Common myeloid progenitor, CD34-positive (primary cell): ENCODE results near the gene GMPR. TPM values are rescaled to one million over a fixed set of nuclear protein-coding genes. Genes with fewer than 3 reads are reported as not detected.

Experiments used
- CTCF ChIA-PET: fragments of 350-600 bp; sonication (Branson Sonifier 250); formaldehyde crosslinking; loops from one replicate; lab custom pipeline; 2021; ENCODE audit warnings: antibody characterized with exemption; lab: Charles Lee
- POLR2A ChIA-PET: fragments of 350-600 bp; sonication (Branson Sonifier 250); formaldehyde crosslinking; loops from one replicate; lab custom pipeline; 2021; ENCODE audit warnings: antibody characterized with exemption; lab: Charles Lee
- DNase-seq, 3 donors: peaks; one replicate each; pipeline versions ENCODE4 v3.0.0 to v3.0.0-alpha.2; 2013
- H3K27ac ChIP-seq, 2 experiments: 1 replicate in 1 of 2; 2 replicates in 1 of 2; pipeline ENCODE4 v1.7.0; 2013; ENCODE audit warnings: inconsistent platforms in 2 of 2, low read length in 2 of 2, mild to moderate bottlenecking in 2 of 2, low read depth in 1 of 2, moderate library complexity in 1 of 2; ENCODE audit not compliant: severe bottlenecking in 2 of 2, insufficient read depth in 1 of 2, poor library complexity in 1 of 2
- H3K27me3 ChIP-seq, 5 experiments: replicated peaks in 2 of 5; 1 replicate in 3 of 5; 2 replicates in 2 of 5; pipeline versions ENCODE4 v1.6.1 to v1.7.0; 2013; ENCODE audit warnings: low read length in 4 of 5, mild to moderate bottlenecking in 2 of 5, moderate library complexity in 2 of 5, inconsistent platforms in 1 of 5; ENCODE audit not compliant: insufficient read depth in 5 of 5, control insufficient read depth in 4 of 5
- H3K36me3 ChIP-seq, 4 experiments: 1 replicate in 2 of 4; 2 replicates in 2 of 4; pipeline versions ENCODE4 v1.6.1 to v1.7.0; 2013; ENCODE audit warnings: low read length in 3 of 4, control low read depth in 1 of 4, mild to moderate bottlenecking in 1 of 4; ENCODE audit not compliant: control insufficient read depth in 4 of 4, insufficient read depth in 4 of 4
- H3K4me1 ChIP-seq, 4 experiments: 1 replicate in 3 of 4; 2 replicates in 1 of 4; pipeline versions ENCODE4 v1.6.1 to v1.7.1; 2013; ENCODE audit warnings: low read length in 3 of 4, mild to moderate bottlenecking in 3 of 4, control low read depth in 1 of 4, inconsistent platforms in 1 of 4, moderate library complexity in 1 of 4; ENCODE audit not compliant: control insufficient read depth in 4 of 4, insufficient read depth in 4 of 4; ENCODE audit errors: control extremely low read depth in 1 of 4
- H3K4me3 ChIP-seq, 7 experiments: 1 replicate in 4 of 7; 2 replicates in 3 of 7; pipeline versions ENCODE4 v1.5.1 to v1.7.0; 2013; ENCODE audit warnings: mild to moderate bottlenecking in 7 of 7, low read length in 6 of 7, moderate library complexity in 6 of 7, inconsistent platforms in 2 of 7, low read depth in 2 of 7, control low read depth in 1 of 7; ENCODE audit not compliant: insufficient read depth in 4 of 7, control insufficient read depth in 1 of 7; ENCODE audit errors: extremely low read depth in 1 of 7
- H3K9me3 ChIP-seq, 5 experiments: 1 replicate in 4 of 5; 2 replicates in 1 of 5; pipeline versions ENCODE4 v1.6.1 to v1.7.1; 2013; ENCODE audit warnings: low read length in 4 of 5, mild to moderate bottlenecking in 2 of 5, inconsistent platforms in 1 of 5, low read depth in 1 of 5, moderate library complexity in 1 of 5; ENCODE audit not compliant: control insufficient read depth in 4 of 5, insufficient read depth in 2 of 5; ENCODE audit errors: control extremely low read depth in 1 of 5
- WGBS: methylation state at CpG from one replicate; pipeline ENCODE4 v1.1.5; 2013; ENCODE audit not compliant: insufficient coverage; 5-methylcytosine and 5-hydroxymethylcytosine counted together
- polyA plus RNA-seq: library from polyadenylated mRNA; unstranded; fragments of 120-200 nt; gene quantifications from one replicate; pipeline ENCODE4 v1.2.1, GENCODE V29; 2013

GMPR gene
- polyA plus RNA-seq, result 25.8 TPM

- 1% methylated on average over 70 of the region's 84 CpGs for WGBS
- ChIA-PET CTCF (interaction anchor here (0.6 to 2.5 kb wide), 8 partner anchors 9 to 80 kb away, joined by 3 to 14 read pairs (median 4); no protein-coding TSS in a partner anchor), POLR2A (interaction anchor here (1.5 kb wide), 1 partner anchor 9 kb away, joined by 4 read pairs; no protein-coding TSS in a partner anchor)
Observed at GRCh38 chr6:16238057-16238962, at the start of gene GMPR. Gene GMPR (plus strand): TSS chr6:16238587. CDS start chr6:16238694, 107 bp downstream.

GRCh38 chr6:16190214-16190613 is 48.2 kb upstream of the GMPR start:
- H3K27ac ChIP-seq, result no peak overlapping the region
- H3K4me1 ChIP-seq, result no peaks in the 10 kb centered on the region
- ChIA-PET CTCF (interaction anchor here (1.8 to 2.2 kb wide), 2 partner anchors 10 to 16 kb away, joined by 5 to 6 read pairs; no protein-coding TSS in a partner anchor), POLR2A (no interaction called here)
- H3K9me3 ChIP-seq, result no peaks in the 10 kb centered on the region
- no peaks in the 10 kb centered on the region for H3K27me3 ChIP-seq
- no peaks in the 10 kb centered on the region for H3K36me3 ChIP-seq
- WGBS, result 100% methylated on average over 1 of the region's 1 CpG
- no peak for DNase-seq
- H3K4me3 ChIP-seq, result no peak overlapping the region

More at GRCh38 chr6:16238057-16238962, at the start of gene GMPR:
- Histone ChIP-seq H3K4me3 (peak within 1 kb of the TSS; percentile 61 to 97 (median 88)), H3K9me3 (no peaks in the 10 kb centered on the region), H3K27ac (peak within 1 kb of the TSS in 1 of 2 experiments; percentile 81), H3K27me3 (no peaks in the 10 kb centered on the region), H3K36me3 (no peaks in the 10 kb centered on the region), H3K4me1 (peaks cover 8 to 49% (median 39%) of the 10 kb centered on the region in 4 experiments)
- peak; percentile 83 to 93 (median 91) for DNase-seq

DNA sequence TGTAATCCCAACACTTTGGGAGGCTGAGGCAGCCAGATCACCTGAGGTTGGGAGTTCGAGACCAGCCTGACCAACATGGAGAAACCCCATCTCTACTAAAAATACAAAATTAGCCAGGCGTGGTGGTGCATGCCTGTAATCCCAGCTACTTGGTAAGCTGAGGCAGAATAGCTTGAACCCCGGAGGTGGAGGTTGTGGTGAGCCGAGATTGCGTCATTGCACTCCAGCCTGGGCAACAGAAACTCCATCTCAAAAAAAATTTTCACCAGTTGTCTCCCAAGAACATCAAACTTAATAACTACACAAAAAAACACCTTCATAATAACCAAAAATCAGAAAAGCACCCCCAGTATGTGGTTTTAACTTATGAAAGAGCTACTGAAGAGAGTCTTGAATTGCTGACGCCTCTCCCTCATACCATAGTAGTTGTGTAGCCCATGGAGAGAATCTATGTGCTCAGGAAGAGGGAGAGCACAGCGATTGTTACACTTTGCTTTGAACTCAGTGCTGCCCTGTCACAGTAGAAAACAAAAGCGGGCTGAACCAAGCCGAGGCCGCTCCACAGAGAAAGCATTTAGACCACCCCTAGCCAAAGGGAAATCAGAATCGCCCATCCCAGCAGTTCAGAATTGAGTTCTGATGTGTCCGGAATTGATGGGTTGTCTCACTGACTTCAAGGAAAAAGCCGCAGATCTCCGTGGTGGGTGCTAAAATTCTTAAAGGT is 42.0 kb upstream of the GMPR start:
- CTCF ChIA-PET, result interaction anchor here (1.9 to 4.3 kb wide), 2 partner anchors 9 to 14 kb away, joined by 4 to 15 read pairs; no protein-coding TSS in a partner anchor
- POLR2A ChIA-PET, result no interaction called here

GRCh38 chr6:16196984-16197546 is 41.3 kb upstream of the GMPR start:
- no peaks in the 10 kb centered on the region for H3K36me3 ChIP-seq
- no peak overlapping the region for H3K27ac ChIP-seq
- WGBS, result 98% methylated on average over 8 of the region's 19 CpGs
- no peak overlapping the region for H3K4me3 ChIP-seq
- ChIA-PET CTCF (interaction anchor here (1.0 to 4.3 kb wide), 6 partner anchors 9 to 28 kb away, joined by 3 to 15 read pairs (median 3); no protein-coding TSS in a partner anchor), POLR2A (no interaction called here)
- H3K9me3 ChIP-seq, result no peaks in the 10 kb centered on the region
- no peaks in the 10 kb centered on the region for H3K27me3 ChIP-seq
- no peaks in the 10 kb centered on the region for H3K4me1 ChIP-seq
- DNase-seq, result no peak

More for the DNA sequence above, 42.0 kb upstream of the GMPR start:
- H3K36me3 ChIP-seq, result no peaks in the 10 kb centered on the region
- no peak for DNase-seq
- H3K27me3 ChIP-seq, result no peaks in the 10 kb centered on the region
- no peaks in the 10 kb centered on the region for H3K9me3 ChIP-seq
- no peak overlapping the region for H3K27ac ChIP-seq
- 96% methylated on average over 11 of the region's 14 CpGs for WGBS
- no peaks in the 10 kb centered on the region for H3K4me1 ChIP-seq
- no peak overlapping the region for H3K4me3 ChIP-seq

DNA sequence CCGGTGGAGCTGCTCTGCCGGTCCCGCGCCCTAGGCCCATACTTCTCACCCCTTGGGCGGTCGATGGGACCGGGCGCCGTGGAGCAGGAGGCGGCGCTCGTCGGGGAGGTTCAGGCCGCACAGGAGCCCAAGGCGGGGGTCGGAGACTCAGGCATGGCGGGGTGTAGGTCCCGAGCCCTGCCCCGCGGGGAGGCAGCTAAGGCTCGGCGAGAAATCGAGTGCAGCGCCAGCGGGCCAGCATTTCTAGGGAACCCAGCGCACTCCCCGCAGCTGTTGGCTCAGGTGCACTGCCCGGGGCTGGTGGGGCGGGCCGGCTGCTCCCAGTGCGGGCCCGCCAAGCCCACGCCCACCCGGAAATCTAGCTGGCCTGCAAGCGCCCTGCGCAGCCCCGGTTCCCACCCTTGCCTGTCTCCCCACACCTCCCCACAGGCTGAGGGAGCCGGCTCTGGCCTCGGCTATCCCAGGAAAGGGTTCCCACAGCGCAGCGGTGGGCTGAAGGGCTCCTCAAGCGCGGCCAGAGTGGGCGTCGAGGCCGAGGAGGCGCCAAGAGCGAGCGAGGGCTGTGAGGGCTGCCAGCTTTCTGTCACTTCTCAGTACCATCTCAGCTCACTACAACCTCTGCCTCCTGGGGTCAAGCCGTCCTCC is 40.2 kb upstream of the GMPR start:
- 82% methylated on average over 37 of the region's 50 CpGs for WGBS
- no peak for DNase-seq
- Histone ChIP-seq H3K4me1 (no peaks in the 10 kb centered on the region), H3K9me3 (no peaks in the 10 kb centered on the region), H3K27ac (no peak overlapping the region), H3K4me3 (no peak overlapping the region), H3K27me3 (no peaks in the 10 kb centered on the region), H3K36me3 (no peaks in the 10 kb centered on the region)
- ChIA-PET POLR2A (no interaction called here), CTCF (interaction anchor here (1.0 to 4.3 kb wide), 8 partner anchors 8 to 507 kb away, joined by 3 to 15 read pairs (median 4); no protein-coding TSS in a partner anchor)

DNA sequence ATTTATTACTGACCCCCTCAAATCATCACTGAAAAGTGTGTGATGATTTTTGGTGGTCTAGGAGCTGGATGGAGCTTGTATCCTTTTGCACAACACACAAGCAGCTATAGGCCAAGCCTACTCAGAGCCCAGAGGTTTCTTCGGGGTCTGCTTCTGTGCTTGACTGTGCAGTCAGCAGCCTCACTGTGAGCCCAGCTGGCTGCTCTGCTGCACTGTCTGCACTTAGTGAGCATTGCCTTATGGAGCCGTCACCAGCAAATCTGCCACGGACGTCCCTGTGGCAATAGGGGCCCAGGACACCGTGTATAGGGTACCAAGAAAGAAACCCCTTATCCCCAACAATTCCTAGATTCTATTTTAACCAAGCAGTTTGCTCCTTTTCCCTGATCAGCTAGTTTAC is 38.6 kb upstream of the GMPR start:
- WGBS, result 100% methylated on average over 5 of the region's 5 CpGs
- no peaks in the 10 kb centered on the region for H3K9me3 ChIP-seq
- ChIA-PET POLR2A (no interaction called here), CTCF (interaction anchor here (1.3 to 4.3 kb wide), 3 partner anchors 12 to 17 kb away, joined by 3 to 15 read pairs (median 6); no protein-coding TSS in a partner anchor)
- H3K4me3 ChIP-seq, result no peak overlapping the region
- H3K27ac ChIP-seq, result no peak overlapping the region
- H3K36me3 ChIP-seq, result no peaks in the 10 kb centered on the region
- H3K4me1 ChIP-seq, result no peaks in the 10 kb centered on the region
- no peaks in the 10 kb centered on the region for H3K27me3 ChIP-seq
- no peak for DNase-seq
